ENCODE results near the gene MAML3. TPM values are rescaled to one million over a fixed set of nuclear protein-coding genes. Genes with fewer than 3 reads are reported as not detected.
A peak's percentile ranks its signal among the peaks of the same experiment; 100 is the strongest.

MAML3 gene
- total RNA-seq, 1 donor from 2014 or later = 21.8 TPM

- no peak for DNase-seq (ENCODE audit: extremely low spot score, unreplicated experiment)
- H3K36me3 Mint-ChIP-seq = peaks cover 12% of the 10 kb centered on the region
- TF ChIP-seq, protein P1, sequence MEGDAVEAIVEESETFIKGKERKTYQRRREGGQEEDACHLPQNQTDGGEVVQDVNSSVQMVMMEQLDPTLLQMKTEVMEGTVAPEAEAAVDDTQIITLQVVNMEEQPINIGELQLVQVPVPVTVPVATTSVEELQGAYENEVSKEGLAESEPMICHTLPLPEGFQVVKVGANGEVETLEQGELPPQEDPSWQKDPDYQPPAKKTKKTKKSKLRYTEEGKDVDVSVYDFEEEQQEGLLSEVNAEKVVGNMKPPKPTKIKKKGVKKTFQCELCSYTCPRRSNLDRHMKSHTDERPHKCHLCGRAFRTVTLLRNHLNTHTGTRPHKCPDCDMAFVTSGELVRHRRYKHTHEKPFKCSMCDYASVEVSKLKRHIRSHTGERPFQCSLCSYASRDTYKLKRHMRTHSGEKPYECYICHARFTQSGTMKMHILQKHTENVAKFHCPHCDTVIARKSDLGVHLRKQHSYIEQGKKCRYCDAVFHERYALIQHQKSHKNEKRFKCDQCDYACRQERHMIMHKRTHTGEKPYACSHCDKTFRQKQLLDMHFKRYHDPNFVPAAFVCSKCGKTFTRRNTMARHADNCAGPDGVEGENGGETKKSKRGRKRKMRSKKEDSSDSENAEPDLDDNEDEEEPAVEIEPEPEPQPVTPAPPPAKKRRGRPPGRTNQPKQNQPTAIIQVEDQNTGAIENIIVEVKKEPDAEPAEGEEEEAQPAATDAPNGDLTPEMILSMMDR (conservative IDR thresholded peaks at IDR 0.05) = no peak
- no peaks in the 10 kb centered on the region for H3K27me3 Mint-ChIP-seq
- no peak overlapping the region for H3K27ac Mint-ChIP-seq
- no peak overlapping the region for H3K4me3 Mint-ChIP-seq
- no peaks in the 10 kb centered on the region for H3K9me3 Mint-ChIP-seq
- peaks cover 14% of the 10 kb centered on the region for H3K4me1 Mint-ChIP-seq (ENCODE audit: unreplicated experiment)
These were observed 260.2 kb downstream of the MAML3 start for GRCh38 chr4:139893801-139894200.

GRCh38 chr4:139892973-139893736, 260.8 kb downstream of the MAML3 start:
- H3K27ac Mint-ChIP-seq = no peak overlapping the region
- no peaks in the 10 kb centered on the region for H3K27me3 Mint-ChIP-seq
- DNase-seq (ENCODE audit: extremely low spot score, unreplicated experiment) = no peak
- H3K4me1 Mint-ChIP-seq (ENCODE audit: unreplicated experiment) = peaks cover 20% of the 10 kb centered on the region
- no peaks in the 10 kb centered on the region for H3K9me3 Mint-ChIP-seq
- peaks cover 12% of the 10 kb centered on the region for H3K36me3 Mint-ChIP-seq
- TF ChIP-seq, protein P1 (conservative IDR thresholded peaks at IDR 0.05) = peak; percentile 42
- H3K4me3 Mint-ChIP-seq = no peak overlapping the region

- TF ChIP-seq, protein P1 (conservative IDR thresholded peaks at IDR 0.05) = no peak
- Mint-ChIP-seq H3K4me1 (ENCODE audit: unreplicated experiment) (peaks cover 27% of the 10 kb centered on the region), H3K4me3 (no peak overlapping the region), H3K27me3 (no peaks in the 10 kb centered on the region), H3K9me3 (no peaks in the 10 kb centered on the region), H3K36me3 (peaks cover 12% of the 10 kb centered on the region), H3K27ac (no peak overlapping the region)
- DNase-seq (ENCODE audit: extremely low spot score, unreplicated experiment) = no peak
These were observed 263.2 kb downstream of the MAML3 start for GRCh38 chr4:139890816-139891215.

DNA sequence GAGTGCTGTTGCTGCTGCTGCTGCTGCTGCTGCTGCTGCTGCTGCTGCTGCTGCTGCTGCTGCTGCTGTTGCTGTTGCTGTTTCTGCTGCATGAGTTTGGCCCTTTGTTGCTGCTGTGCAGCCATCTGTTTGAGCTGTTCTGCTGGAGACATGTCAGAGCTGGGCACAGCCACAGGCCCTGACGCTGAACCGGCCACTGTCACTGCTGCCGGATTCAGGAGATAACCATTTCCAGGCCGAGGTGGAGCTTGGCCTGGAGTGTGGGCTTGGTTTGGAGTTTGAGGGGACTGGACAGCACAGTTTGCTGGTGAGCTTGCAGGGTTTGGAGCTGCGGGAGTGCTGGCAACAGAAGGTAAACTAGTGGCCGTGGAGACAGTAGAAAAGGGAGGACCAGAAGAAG, 264.1 kb downstream of the MAML3 start:
- no peaks in the 10 kb centered on the region for H3K27me3 Mint-ChIP-seq
- H3K27ac Mint-ChIP-seq = no peak overlapping the region
- H3K4me1 Mint-ChIP-seq (ENCODE audit: unreplicated experiment) = peaks cover 27% of the 10 kb centered on the region
- peaks cover 12% of the 10 kb centered on the region for H3K36me3 Mint-ChIP-seq
- TF ChIP-seq, protein P1 (conservative IDR thresholded peaks at IDR 0.05) = no peak
- H3K4me3 Mint-ChIP-seq = no peak overlapping the region
- no peaks in the 10 kb centered on the region for H3K9me3 Mint-ChIP-seq
- DNase-seq (ENCODE audit: extremely low spot score, unreplicated experiment) = no peak

- TF ChIP-seq, protein P1 (conservative IDR thresholded peaks at IDR 0.05) = no peak
- Mint-ChIP-seq H3K9me3 (no peaks in the 10 kb centered on the region), H3K27me3 (no peaks in the 10 kb centered on the region), H3K27ac (no peak overlapping the region), H3K4me1 (ENCODE audit: unreplicated experiment) (peaks cover 27% of the 10 kb centered on the region), H3K4me3 (no peak overlapping the region), H3K36me3 (peaks cover 17% of the 10 kb centered on the region)
- no peak for DNase-seq (ENCODE audit: extremely low spot score, unreplicated experiment)
These were observed 264.7 kb downstream of the MAML3 start for GRCh38 chr4:139889264-139889663.
